HL-60/S4 (cell line): ENCODE measurements around the gene RBMY1E.
"Not testable (repeated sequence)": the region's sequence is repeated elsewhere in the genome, so short reads cannot be mapped to it uniquely, and the experiment has no call there.

Experiments
- in situ Hi-C: fragments of 300-500 bp; cut with MboI; formaldehyde crosslinking; loops from 2 replicates; pipeline ENCODE4 v1.14.3; 2022; ENCODE audit warnings: low sequenced_read_pairs

The RBMY1E gene

GRCh38 chrY:21917932-21918331 lies at the start of gene RBMY1E:
RBMY1E (minus strand) TSS chrY:21918032; CDS start chrY:21916054, 1,978 bp downstream.
- in situ Hi-C loops: not testable (repeated sequence)

GRCh38 chrY:21894426-21894825 lies 23.4 kb downstream of the RBMY1E start, which contains the start of gene RBMY1D:
RBMY1D (minus strand) TSS chrY:21894526; CDS start chrY:21892513, 2,013 bp downstream.
- in situ Hi-C loops: not testable (repeated sequence)

GRCh38 chrY:21869407-21870076 lies 48.3 kb downstream of the RBMY1E start:
- in situ Hi-C loops: not testable (repeated sequence)
